Body of pancreas (tissue), 4 donors: Measurements from ENCODE around the gene OLFM3. TPM values are rescaled to one million over a fixed set of nuclear protein-coding genes. Genes with fewer than 3 reads are reported as not detected.

Source experiments
- ATAC-seq: fragments of 150-250 bp; one replicate; pipeline ENCODE4 v1.9.1; 2016
- DNase-seq, 4 donors: peaks; one replicate each; pipeline ENCODE4 v3.0.0-alpha.2; 2019
- H3K27ac ChIP-seq, 4 donors: fragments of 200-600 bp; sonication (generic); 1 replicate in 3 of 4; 2 replicates in 1 of 4; pipeline versions ENCODE4 v1.5.1 to v1.6.1; 2016 to 2019; ENCODE audit warnings: mild to moderate bottlenecking in 1 of 4, mixed read lengths in 1 of 4, moderate library complexity in 1 of 4
- H3K27me3 ChIP-seq, 2 donors: fragments of 200-600 bp; sonication (generic); one replicate each; pipeline ENCODE4 v1.6.0; 2016; ENCODE audit warnings: mild to moderate bottlenecking in 1 of 2
- H3K36me3 ChIP-seq, 2 donors: fragments of 200-600 bp; sonication (generic); replicated peaks in 1 of 2; 2 replicates each; pipeline ENCODE4 v1.5.1; 2016; ENCODE audit warnings: low read depth in 2 of 2; ENCODE audit not compliant: insufficient read depth in 1 of 2
- H3K4me1 ChIP-seq: fragments of 200-600 bp; sonication (generic); one replicate; pipeline ENCODE4 v1.6.0; 2016
- H3K4me3 ChIP-seq, 2 donors: fragments of 200-600 bp; sonication (generic); 1 replicate in 1 of 2; 2 replicates in 1 of 2; pipeline ENCODE4 v1.5.1; 2016 to 2019
- H3K9me3 ChIP-seq, 3 donors: fragments of 200-600 bp; sonication (generic); 1 replicate in 2 of 3; 2 replicates in 1 of 3; pipeline ENCODE4 v1.5.1; 2016
- CTCF ChIP-seq, 7 experiments: fragments of 450-650 bp in 4 of 7; fragments of 200-600 bp in 3 of 7; sonication (generic) in 3 of 7; IDR thresholded peaks; one replicate each; pipeline ENCODE4 v1.5.1; 2016 to 2019; ENCODE audit warnings: antibody characterized with exemption in 7 of 7
- POLR2A ChIP-seq, 3 donors: fragments of 450-650 bp; IDR thresholded peaks; one replicate each; pipeline ENCODE4 v1.6.1; 2016; ENCODE audit warnings: antibody characterized with exemption in 3 of 3, mild to moderate bottlenecking in 2 of 3
- WGBS, 2 donors: methylation state at CpG; one replicate each; pipeline ENCODE4 v1.1.5; 2017; 5-methylcytosine and 5-hydroxymethylcytosine counted together
- intact Hi-C: fragments of 100-400 bp; cut with DNase I; formaldehyde crosslinking; loops from one replicate; pipeline ENCODE4 v1.15.1; 2023
- total RNA-seq, 2 donors: library from RNA; depleted of rRNA; stranded (reverse); fragments of >200 nt; gene quantifications; one replicate each; pipeline ENCODE4 v1.1.0, GENCODE V29; 2016

OLFM3 gene
- total RNA-seq = not detected

- DNase-seq (peak; percentile 5 to 17 (median 13)), ATAC-seq (no peak)
- 6 to 7% methylated on average over 24 of the region's 24 CpGs for WGBS, 2 donors
- Histone ChIP-seq H3K9me3 (no peaks in the 10 kb centered on the region), H3K4me1 (peaks cover 6% of the 10 kb centered on the region), H3K27ac (no peak within 1 kb of the TSS), H3K36me3 (no peaks in the 10 kb centered on the region), H3K4me3 (no peak within 1 kb of the TSS), H3K27me3 (no peaks in the 10 kb centered on the region)
- no peak for TF ChIP-seq CTCF (IDR thresholded peaks at IDR 0.05)
- no peak for TF ChIP-seq POLR2A (IDR thresholded peaks at IDR 0.05)
- intact Hi-C loops = no loop called here
These were observed at the start of gene OLFM3 for GRCh38 chr1:101996825-101997465. OLFM3 (minus strand) TSS chr1:101996926.

DNA sequence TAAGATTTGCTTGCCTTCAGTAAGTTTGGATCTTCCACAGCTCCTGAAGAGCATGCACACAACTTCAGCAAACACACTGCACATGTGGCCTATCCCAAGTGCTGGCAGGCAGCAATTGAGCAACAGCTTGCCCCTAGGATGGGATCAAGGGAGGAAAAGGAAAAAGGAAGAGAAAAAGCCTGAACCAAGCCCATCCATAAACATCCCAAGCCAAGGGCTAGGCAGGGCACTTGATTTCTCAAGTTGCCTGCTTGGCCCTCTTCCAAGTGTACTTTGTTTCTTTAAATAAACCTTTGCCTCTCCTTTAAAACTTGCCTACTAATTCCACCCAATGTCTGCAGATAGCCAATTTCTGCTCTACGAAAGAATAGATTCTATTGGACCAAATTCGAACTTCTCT, 49.0 kb upstream of the OLFM3 start:
- TF ChIP-seq CTCF (IDR thresholded peaks at IDR 0.05) (no peak), POLR2A (IDR thresholded peaks at IDR 0.05) (no peak)
- H3K27ac ChIP-seq = no peak overlapping the region
- H3K9me3 ChIP-seq = no peaks in the 10 kb centered on the region
- WGBS, 2 donors = 41 to 44% methylated on average over 2 of the region's 2 CpGs
- no peaks in the 10 kb centered on the region for H3K36me3 ChIP-seq
- ATAC-seq = peak; percentile 33
- H3K27me3 ChIP-seq = no peaks in the 10 kb centered on the region
- H3K4me3 ChIP-seq = no peak overlapping the region
- peak in 3 of 4 donors; percentile 14 to 32 (median 19) for DNase-seq
- H3K4me1 ChIP-seq = no peaks in the 10 kb centered on the region
- intact Hi-C loops = no loop called here

DNA sequence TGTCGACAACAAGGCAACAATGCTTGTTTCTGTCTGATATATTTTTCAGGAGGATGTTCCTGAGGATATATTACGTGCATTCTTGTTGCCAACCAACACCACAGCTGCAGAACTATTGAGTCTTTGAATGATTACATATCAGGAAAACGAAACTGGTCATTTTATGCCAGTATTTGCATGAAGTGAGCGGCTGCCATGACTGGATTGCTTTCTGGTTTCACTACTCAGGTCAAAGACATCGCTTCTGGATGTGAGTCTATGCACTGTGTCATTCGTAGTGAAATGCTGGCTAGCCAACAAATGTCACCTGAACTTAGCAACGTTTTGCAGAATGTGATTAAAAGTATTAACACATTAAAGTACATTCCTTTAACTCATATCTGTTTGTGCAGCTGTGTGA, 35.8 kb upstream of the OLFM3 start:
- H3K27ac ChIP-seq = no peak overlapping the region
- no peak for ATAC-seq
- no peaks in the 10 kb centered on the region for H3K36me3 ChIP-seq
- intact Hi-C loops = no loop called here
- no peaks in the 10 kb centered on the region for H3K4me1 ChIP-seq
- TF ChIP-seq CTCF (IDR thresholded peaks at IDR 0.05) = no peak
- TF ChIP-seq POLR2A (IDR thresholded peaks at IDR 0.05) = no peak
- H3K9me3 ChIP-seq = no peaks in the 10 kb centered on the region
- no peaks in the 10 kb centered on the region for H3K27me3 ChIP-seq
- no peak for DNase-seq
- H3K4me3 ChIP-seq = no peak overlapping the region
- WGBS, 2 donors = 40 to 51% methylated on average over 7 of the region's 7 CpGs

DNA sequence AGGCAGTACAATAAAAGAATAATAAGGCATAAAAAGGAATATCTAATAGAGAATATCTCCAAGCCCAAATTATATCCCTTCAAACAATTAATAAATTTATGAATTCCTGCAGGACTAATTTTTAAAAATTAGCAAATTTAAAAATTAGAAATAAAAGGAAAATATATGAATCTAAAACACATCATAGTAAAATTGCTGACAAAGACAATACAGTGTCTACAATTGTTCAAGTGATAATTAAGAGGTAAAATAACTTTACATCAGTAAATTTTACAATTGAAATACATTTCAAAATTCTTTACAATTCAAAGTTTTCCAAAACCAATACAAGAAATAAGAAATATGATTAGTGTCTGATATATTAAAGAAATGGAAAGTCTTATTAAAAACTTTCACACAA, 22.8 kb upstream of the OLFM3 start:
- no peaks in the 10 kb centered on the region for H3K36me3 ChIP-seq

More for the DNA sequence above, 22.8 kb upstream of the OLFM3 start:
- DNase-seq (no peak), ATAC-seq (no peak)
- no peak for TF ChIP-seq CTCF (IDR thresholded peaks at IDR 0.05)
- TF ChIP-seq POLR2A (IDR thresholded peaks at IDR 0.05) = no peak
- Histone ChIP-seq H3K4me3 (no peak overlapping the region), H3K27ac (no peak overlapping the region), H3K27me3 (no peaks in the 10 kb centered on the region), H3K9me3 (no peaks in the 10 kb centered on the region), H3K4me1 (no peaks in the 10 kb centered on the region)
- intact Hi-C loops = no loop called here
